Measurements from ENCODE around the gene ZNF391.

The ZNF391 gene

DNA sequence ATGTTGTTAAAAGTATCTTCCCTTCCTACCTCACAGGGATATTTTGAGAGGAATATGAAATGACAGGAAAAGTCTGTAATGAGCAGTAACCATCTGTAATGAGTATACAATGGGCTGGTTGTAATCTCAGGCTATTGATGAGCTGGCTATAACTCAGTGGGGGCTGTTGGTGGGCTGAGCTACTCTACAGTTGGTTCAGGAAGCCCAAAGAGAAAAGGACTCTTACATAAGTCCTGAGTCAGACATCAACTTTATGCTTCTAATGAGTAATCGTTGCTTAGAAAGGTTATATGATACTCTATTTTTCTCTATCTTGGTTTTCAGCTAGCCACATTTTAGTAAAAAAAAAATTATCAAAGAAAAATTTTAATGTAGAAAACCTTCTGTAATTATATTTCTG lies 26.4 kb downstream of the ZNF391 start (continued):
- no peak for TF ChIP-seq ZNF549 (tag by site-specific recombination; IDR thresholded peaks at IDR 0.05)

DNA sequence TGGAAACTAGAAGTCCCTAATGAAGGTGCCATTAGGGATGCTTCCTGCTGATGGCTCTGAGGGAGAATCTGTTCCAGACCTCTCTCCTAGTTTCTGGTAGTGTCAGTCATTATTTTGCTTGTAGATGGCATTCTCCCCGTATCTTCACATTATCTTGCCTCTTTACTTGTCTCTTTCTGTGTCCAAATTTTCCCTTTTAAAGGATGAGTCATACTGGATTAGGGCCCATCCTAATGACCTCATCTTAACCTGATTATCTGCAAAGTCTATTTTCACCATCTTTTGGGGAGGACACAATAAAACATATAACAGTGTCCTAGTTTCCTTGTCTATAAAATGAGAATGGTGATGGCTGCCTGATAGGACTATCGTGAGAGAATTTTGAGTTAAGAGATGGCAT lies 27.3 kb downstream of the ZNF391 start:
- POLR2A ChIA-PET: no interaction called here
- TF ChIP-seq ZNF510 (tag by site-specific recombination; IDR thresholded peaks at IDR 0.05; ENCODE audit: insufficient replicate concordance) (no peak), WT1 (tag by site-specific recombination; IDR thresholded peaks at IDR 0.05) (no peak), RBAK (tag by site-specific recombination; IDR thresholded peaks at IDR 0.05) (no peak), ZNF692 (tag by site-specific recombination; IDR thresholded peaks at IDR 0.05) (peak; percentile 66), ZNF433 (tag by site-specific recombination; IDR thresholded peaks at IDR 0.05; ENCODE audit: low read depth) (no peak), SP7 (tag by site-specific recombination; IDR thresholded peaks at IDR 0.05) (no peak), ZSCAN16 (tag by site-specific recombination; IDR thresholded peaks at IDR 0.05) (no peak), ZNF335 (tag by site-specific recombination; conservative IDR thresholded peaks at IDR 0.05) (0 out of 2 replicates have a peak, but pooled peaks have one; percentile 17), ZNF830 (tag by site-specific recombination; IDR thresholded peaks at IDR 0.05; ENCODE audit: low read depth) (no peak), PRDM6 (tag by site-specific recombination; IDR thresholded peaks at IDR 0.05) (no peak), ATF2 (tag by site-specific recombination; IDR thresholded peaks at IDR 0.05; ENCODE audit: low read depth) (peak; percentile 38; the same call in 1 of the 2 replicates), ZNF791 (tag by site-specific recombination; IDR thresholded peaks at IDR 0.05) (no peak), ZNF658 (tag by site-specific recombination; IDR thresholded peaks at IDR 0.05) (no peak), ZBTB8A (tag by site-specific recombination; IDR thresholded peaks at IDR 0.05) (no peak), ELK4 (IDR thresholded peaks at IDR 0.05; ENCODE audit: borderline replicate concordance, low read depth, low read length) (no peak), HOXC10 (CRISPR knock-in tag; IDR thresholded peaks at IDR 0.05) (no peak), ZFP69B (tag by site-specific recombination; IDR thresholded peaks at IDR 0.05) (0 out of 2 replicates have a peak, but pooled peaks have one; percentile 43), BCL11A (tag by site-specific recombination; IDR thresholded peaks at IDR 0.05; ENCODE audit: low read depth) (no peak)
- TF ChIP-seq, protein P1, sequence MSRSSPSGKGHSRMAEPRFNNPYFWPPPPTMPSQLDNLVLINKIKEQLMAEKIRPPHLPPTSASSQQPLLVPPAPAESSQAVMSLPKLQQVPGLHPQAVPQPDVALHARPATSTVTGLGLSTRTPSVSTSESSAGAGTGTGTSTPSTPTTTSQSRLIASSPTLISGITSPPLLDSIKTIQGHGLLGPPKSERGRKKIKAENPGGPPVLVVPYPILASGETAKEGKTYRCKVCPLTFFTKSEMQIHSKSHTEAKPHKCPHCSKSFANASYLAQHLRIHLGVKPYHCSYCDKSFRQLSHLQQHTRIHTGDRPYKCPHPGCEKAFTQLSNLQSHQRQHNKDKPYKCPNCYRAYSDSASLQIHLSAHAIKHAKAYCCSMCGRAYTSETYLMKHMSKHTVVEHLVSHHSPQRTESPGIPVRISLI (tag by site-specific recombination; IDR thresholded peaks at IDR 0.05): no peak
- TF ChIP-seq, protein P2, sequence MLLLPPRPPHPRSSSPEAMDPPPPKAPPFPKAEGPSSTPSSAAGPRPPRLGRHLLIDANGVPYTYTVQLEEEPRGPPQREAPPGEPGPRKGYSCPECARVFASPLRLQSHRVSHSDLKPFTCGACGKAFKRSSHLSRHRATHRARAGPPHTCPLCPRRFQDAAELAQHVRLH (tag by site-specific recombination; IDR thresholded peaks at IDR 0.05): no peak
- TF ChIP-seq, protein P3, sequence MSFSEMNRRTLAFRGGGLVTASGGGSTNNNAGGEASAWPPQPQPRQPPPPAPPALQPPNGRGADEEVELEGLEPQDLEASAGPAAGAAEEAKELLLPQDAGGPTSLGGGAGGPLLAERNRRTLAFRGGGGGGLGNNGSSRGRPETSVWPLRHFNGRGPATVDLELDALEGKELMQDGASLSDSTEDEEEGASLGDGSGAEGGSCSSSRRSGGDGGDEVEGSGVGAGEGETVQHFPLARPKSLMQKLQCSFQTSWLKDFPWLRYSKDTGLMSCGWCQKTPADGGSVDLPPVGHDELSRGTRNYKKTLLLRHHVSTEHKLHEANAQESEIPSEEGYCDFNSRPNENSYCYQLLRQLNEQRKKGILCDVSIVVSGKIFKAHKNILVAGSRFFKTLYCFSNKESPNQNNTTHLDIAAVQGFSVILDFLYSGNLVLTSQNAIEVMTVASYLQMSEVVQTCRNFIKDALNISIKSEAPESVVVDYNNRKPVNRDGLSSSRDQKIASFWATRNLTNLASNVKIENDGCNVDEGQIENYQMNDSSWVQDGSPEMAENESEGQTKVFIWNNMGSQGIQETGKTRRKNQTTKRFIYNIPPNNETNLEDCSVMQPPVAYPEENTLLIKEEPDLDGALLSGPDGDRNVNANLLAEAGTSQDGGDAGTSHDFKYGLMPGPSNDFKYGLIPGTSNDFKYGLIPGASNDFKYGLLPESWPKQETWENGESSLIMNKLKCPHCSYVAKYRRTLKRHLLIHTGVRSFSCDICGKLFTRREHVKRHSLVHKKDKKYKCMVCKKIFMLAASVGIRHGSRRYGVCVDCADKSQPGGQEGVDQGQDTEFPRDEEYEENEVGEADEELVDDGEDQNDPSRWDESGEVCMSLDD (tag by site-specific recombination; IDR thresholded peaks at IDR 0.05): no peak
- TF ChIP-seq, protein P4, sequence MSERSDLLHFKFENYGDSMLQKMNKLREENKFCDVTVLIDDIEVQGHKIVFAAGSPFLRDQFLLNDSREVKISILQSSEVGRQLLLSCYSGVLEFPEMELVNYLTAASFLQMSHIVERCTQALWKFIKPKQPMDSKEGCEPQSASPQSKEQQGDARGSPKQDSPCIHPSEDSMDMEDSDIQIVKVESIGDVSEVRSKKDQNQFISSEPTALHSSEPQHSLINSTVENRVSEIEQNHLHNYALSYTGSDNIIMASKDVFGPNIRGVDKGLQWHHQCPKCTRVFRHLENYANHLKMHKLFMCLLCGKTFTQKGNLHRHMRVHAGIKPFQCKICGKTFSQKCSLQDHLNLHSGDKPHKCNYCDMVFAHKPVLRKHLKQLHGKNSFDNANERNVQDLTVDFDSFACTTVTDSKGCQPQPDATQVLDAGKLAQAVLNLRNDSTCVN (tag by site-specific recombination; optimal IDR thresholded peaks at IDR 0.05): no peak
- TF ChIP-seq, protein P5, sequence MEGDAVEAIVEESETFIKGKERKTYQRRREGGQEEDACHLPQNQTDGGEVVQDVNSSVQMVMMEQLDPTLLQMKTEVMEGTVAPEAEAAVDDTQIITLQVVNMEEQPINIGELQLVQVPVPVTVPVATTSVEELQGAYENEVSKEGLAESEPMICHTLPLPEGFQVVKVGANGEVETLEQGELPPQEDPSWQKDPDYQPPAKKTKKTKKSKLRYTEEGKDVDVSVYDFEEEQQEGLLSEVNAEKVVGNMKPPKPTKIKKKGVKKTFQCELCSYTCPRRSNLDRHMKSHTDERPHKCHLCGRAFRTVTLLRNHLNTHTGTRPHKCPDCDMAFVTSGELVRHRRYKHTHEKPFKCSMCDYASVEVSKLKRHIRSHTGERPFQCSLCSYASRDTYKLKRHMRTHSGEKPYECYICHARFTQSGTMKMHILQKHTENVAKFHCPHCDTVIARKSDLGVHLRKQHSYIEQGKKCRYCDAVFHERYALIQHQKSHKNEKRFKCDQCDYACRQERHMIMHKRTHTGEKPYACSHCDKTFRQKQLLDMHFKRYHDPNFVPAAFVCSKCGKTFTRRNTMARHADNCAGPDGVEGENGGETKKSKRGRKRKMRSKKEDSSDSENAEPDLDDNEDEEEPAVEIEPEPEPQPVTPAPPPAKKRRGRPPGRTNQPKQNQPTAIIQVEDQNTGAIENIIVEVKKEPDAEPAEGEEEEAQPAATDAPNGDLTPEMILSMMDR (tag by site-specific recombination; IDR thresholded peaks at IDR 0.05): no peak

More for the DNA sequence above, 27.3 kb downstream of the ZNF391 start:
- Histone ChIP-seq H3K4me1 (ENCODE audit: control insufficient read depth, insufficient read depth, low read length) (no peaks in the 10 kb centered on the region), H3K27ac (ENCODE audit: extremely low read depth, low read depth, low read length) (no peak overlapping the region), H3K36me3 (ENCODE audit: control insufficient read depth in 2 of 2, insufficient read depth in 1 of 2, low read length in 2 of 2) (no peaks in the 10 kb centered on the region), H3K4me3 (ENCODE audit: low read depth, low read length) (no peak overlapping the region), H3K9me3 (ENCODE audit: control insufficient read depth, insufficient read depth, low read depth, low read length) (no peaks in the 10 kb centered on the region)
- CTCF ChIA-PET: no interaction called here

All from HEK293 (cell line).